NCI-H446 treated with DMSO at 0.1 percent for 48 hours (cell line): Measurements from ENCODE around the gene SYT7.
A peak's percentile ranks its signal among the peaks of the same experiment; 100 is the strongest.

Experiments
- DNase-seq: peaks from one replicate; lab custom pipeline; 2025; lab: John Stamatoyannopoulos, UW

SYT7 gene

GRCh38 chr11:61516191-61516590 is 64.7 kb downstream of the SYT7 start:
- DNase-seq: no peak

- DNase-seq: no peak
These were observed 65.2 kb downstream of the SYT7 start for GRCh38 chr11:61515686-61516085.

- DNase-seq: no peak
These were observed 66.6 kb downstream of the SYT7 start for GRCh38 chr11:61514050-61514917.

GRCh38 chr11:61513143-61513765 is 67.6 kb downstream of the SYT7 start:
- no peak for DNase-seq

GRCh38 chr11:61512435-61512834 is 68.4 kb downstream of the SYT7 start:
- DNase-seq: no peak

- DNase-seq: no peak
These were observed 69.5 kb downstream of the SYT7 start for GRCh38 chr11:61511383-61511782.

- no peak for DNase-seq
These were observed 69.9 kb downstream of the SYT7 start for GRCh38 chr11:61510974-61511373.

GRCh38 chr11:61510166-61510919 is 70.5 kb downstream of the SYT7 start:
- no peak for DNase-seq

GRCh38 chr11:61509043-61510029 is 71.5 kb downstream of the SYT7 start:
- DNase-seq: peak; percentile 39

GRCh38 chr11:61507962-61508861 is 72.7 kb downstream of the SYT7 start, which contains the start of gene LRRC10B:
Gene LRRC10B (plus strand): TSS chr11:61508749. CDS start chr11:61508999, 250 bp downstream.
- no peak for DNase-seq

GRCh38 chr11:61507012-61507768 is 73.7 kb downstream of the SYT7 start:
- DNase-seq: no peak

- no peak for DNase-seq
These were observed 75.2 kb downstream of the SYT7 start for GRCh38 chr11:61505640-61506155.

- DNase-seq: no peak
These were observed 75.8 kb downstream of the SYT7 start for GRCh38 chr11:61505106-61505505.

- no peak for DNase-seq
These were observed 77.6 kb downstream of the SYT7 start for GRCh38 chr11:61503135-61503770.

GRCh38 chr11:61502522-61502921 is 78.4 kb downstream of the SYT7 start:
- no peak for DNase-seq

GRCh38 chr11:61499816-61500491 is 80.9 kb downstream of the SYT7 start:
- no peak for DNase-seq

GRCh38 chr11:61498767-61499341 is 82.0 kb downstream of the SYT7 start:
- DNase-seq: no peak

GRCh38 chr11:61497876-61498275 is 83.0 kb downstream of the SYT7 start:
- DNase-seq: no peak
